ENCODE results near the gene RDH8.

RDH8 gene, protein sequence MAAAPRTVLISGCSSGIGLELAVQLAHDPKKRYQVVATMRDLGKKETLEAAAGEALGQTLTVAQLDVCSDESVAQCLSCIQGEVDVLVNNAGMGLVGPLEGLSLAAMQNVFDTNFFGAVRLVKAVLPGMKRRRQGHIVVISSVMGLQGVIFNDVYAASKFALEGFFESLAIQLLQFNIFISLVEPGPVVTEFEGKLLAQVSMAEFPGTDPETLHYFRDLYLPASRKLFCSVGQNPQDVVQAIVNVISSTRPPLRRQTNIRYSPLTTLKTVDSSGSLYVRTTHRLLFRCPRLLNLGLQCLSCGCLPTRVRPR

DNA sequence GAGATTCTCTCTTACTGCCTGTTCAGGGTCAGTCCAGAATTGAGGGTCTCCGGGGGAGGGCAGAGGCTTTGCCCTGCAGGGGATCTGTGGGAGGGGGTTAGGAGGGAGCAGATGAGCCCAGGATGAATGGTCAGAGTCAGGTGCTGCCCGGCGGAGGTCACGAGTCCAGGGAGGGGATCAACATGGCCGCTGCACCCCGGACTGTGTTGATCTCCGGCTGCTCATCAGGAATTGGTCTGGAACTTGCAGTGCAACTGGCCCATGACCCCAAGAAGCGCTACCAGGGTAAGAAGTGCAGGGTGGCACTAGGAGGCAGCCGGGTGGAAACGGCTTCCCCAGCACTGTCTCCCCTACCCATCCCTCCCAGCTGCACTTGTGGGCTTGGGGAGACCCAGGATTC is at the start of gene RDH8:
Gene RDH8, plus strand, starts transcription at position 168 of the 400 bp plus-strand sequence. Its CDS starts 15 bp downstream, at position 183.
- no peak for DNase-seq (ENCODE audit: low read depth in 2 of 2)

DNA sequence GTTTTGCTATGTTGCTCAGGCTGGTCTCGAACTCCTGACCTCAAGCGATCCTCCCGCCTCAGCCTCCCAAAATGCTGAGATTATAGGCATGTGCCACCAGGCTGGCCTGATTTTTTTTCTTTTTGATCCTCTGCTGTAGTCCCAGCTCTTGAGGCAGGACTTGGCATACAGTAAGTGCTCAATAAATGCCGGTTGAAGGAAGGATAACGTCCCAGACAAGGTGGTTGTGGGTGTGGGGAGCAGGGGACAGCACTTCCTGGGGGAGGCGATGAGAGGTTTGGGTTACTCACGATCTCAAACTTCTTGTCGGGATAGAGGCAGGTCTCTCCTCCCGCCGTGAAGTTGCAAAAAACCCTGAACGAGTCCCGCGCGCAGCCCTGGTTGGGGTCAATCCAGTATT is 47.3 kb upstream of the RDH8 start:
- no peak for DNase-seq (ENCODE audit: low read depth in 2 of 2)

DNA sequence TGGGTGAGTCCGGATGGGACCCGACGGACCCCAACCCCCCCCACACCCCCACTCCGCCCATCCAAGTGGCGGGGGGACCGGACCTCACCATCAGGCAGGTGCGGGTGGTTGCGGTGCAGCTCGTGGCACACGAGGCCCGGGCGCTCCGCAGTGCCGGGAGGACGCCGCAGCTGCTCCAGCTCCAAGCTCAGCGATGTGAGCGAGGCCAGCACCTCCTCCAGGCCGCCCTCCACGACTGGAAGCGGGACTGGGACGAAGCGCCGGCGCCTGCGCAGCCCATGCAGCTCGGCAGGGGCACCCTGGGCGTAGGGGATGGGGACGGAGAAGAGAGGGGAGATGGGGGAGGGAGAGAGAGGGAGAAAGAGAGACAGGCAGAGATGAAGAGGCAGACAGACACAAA is 46.8 kb upstream of the RDH8 start:
- no peak for DNase-seq (ENCODE audit: low read depth in 2 of 2)

DNA sequence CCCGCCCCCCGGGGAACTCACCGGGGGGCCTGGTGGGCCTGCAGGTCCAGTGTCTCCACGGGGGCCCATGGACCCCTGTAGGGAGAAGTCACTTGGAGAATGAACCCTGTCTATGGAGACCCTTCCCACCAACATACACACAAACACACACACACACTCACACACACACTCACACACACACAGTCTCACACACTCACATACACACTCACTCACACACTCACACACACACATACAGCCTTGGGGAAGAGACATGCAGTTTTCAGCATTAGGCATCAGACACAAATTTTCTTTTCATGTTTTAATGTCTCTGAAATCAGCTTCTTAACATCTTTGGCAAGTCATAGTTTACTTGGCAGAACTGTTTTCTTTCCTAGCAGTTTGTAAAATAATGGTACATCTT is 46.0 kb upstream of the RDH8 start:
- DNase-seq (ENCODE audit: low read depth in 2 of 2), result no peak

DNA sequence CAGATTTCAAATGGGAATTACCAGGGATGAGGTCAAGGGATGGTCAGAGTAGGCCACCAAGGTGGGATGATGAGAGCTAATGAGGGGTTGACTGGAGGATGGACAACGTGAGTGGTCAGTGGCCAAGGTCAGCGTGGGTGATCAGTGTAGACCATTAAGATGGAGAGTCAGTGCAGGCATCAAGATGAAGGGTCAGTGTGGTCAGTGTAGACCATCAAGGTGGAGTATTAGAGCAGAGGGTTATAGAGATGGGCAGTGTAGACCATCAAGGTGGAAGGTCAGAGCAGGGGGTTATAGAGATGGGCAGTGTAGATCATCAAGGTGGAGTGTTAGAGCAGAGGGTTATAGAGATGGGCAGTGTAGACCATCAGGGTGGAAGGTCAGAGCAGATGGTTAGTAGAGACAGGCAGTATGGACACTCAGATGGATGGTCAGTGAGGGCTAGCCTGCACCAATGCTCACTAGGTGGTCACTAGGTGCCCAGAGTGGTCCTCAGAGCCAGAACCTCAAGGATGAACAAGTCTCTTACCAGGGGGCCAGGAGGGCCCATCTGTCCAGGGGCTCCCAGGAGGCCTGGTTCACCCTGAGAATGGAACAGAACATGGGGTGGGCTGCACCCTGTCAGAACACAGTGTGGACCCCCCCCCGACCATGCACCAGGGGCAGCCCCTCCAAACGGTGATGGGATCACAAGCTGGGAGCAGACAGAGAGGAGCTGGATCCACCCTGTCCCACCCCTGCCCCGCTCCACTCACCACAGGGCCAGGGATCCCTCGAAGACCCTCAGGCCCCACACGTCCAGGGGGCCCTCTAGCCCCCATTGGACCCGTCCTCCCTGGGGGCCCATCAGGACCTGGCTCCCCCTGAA is 44.2 kb upstream of the RDH8 start:
- DNase-seq (ENCODE audit: low read depth in 2 of 2), result no peak

DNA sequence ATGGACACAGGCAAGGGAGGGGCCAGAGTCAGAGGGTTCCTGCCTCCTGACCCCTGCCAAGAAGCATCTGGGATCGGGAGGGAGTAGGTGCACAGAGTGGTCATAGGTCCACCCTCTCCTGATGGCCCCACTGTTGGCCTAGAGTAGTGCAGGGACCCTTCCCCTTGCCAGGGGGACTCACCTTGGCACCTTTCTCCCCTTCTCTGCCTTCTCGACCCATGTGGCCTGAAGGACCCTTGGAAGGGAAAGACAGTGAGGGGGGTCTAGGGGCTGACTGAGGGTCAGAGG is 43.7 kb upstream of the RDH8 start:
- no peak for DNase-seq (ENCODE audit: low read depth in 2 of 2)

DNA sequence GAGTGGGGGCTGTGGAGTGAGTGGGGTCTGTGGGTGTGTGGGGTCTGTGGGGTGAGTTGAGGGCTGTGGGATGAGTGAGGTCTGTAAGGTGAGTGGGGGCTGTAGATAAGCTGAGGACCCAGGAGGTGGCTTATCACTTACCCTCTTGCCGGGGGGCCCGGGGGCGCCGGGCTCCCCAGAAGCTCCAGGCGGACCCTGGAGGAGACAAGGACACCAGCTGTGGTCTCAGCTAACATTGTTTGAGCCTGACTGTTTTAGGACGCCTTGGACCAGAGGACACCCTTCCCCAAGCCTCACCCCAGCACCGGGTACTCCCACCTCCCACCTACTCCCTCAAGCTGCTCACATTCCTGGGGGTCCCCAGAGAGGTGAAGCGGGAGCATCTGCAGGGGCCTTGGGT is 42.8 kb upstream of the RDH8 start:
- DNase-seq (ENCODE audit: low read depth in 2 of 2), result no peak

DNA sequence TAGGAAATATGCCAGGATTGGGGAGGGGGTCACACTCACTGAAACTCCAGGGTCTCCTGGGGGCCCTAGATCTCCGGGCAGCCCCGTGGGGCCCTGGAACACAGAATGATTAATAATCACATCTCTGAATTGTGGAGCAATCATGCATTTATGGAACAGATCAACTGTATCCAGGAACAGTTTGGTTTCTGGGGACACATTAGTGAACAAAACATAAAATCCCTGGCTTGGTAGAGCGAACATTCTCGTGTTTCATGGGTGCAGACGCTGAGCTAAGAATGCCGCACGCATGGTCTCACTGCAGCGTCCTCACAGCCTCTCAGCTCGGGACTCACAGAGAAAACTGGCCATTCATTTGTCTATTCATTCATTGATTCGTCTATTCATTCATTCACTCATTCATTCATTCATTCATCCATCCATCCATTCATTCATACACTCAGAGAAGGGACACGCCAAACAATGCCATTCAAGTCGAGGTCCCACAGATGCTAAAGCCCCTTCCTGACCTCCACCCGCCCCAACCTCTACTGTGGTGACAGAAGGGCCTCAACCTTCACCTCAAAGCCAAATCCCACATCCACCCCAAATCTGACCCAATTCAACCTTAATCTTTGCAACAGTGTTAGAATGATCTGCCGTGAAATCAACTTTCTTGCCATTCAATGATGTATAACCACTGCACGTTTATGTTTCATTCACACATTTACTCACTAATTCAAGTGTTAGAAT is 42.0 kb upstream of the RDH8 start:
- DNase-seq (ENCODE audit: low read depth in 2 of 2), result no peak

DNA sequence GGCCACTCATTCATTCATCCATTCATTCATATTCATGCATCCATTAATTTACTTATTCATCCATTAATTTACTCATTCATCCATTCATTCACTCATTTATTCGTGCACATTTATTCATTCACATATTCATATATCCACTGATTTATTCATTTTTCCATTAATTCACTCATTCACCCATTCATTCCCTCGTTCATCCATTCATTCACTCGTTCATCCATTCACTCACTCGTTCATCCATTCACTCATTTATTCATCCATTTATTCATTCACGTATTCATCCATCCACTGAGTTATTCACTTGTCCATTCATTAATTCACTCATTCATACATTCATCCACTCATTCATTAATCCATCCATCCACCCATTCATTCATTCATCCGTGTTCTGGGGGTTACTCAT is 41.2 kb upstream of the RDH8 start:
- no peak for DNase-seq (ENCODE audit: low read depth in 2 of 2)

DNA sequence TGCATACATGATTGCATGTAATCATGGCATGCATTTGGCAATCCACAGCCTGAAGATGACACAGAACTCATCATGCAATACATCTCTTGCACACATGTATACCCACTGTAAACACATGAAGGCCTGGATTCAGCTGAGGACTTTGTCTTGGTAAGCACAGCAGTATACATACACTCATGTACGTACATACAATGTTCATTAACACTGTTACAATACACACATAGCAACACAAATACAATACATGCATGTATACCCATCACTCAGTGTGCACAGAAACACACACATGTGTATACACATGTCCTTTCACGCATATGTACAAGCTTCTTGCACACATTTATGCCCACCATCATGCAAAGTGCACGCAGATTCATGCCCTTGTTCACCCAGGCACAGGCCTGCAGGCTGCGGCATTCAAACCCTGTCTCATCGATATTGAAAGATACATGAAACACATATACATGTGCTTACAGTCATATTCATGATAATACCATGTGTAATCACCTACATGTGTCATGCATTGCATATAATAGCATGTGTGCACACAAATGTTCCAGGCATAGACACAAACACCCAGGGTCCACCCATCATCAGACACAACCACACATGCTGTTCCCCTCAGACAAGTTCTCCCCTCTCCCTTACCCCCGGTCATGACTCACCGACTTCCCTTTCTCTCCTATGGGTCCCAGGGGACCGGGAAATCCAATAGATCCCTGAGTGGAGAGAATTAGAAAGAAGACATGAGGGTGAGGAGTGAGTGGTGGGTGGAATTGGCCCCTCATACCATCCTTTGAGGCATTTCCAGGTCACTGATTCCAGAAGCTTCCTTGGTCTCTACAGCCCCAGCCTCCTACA is 31.6 kb upstream of the RDH8 start:
- no peak for DNase-seq (ENCODE audit: low read depth in 2 of 2)

DNA sequence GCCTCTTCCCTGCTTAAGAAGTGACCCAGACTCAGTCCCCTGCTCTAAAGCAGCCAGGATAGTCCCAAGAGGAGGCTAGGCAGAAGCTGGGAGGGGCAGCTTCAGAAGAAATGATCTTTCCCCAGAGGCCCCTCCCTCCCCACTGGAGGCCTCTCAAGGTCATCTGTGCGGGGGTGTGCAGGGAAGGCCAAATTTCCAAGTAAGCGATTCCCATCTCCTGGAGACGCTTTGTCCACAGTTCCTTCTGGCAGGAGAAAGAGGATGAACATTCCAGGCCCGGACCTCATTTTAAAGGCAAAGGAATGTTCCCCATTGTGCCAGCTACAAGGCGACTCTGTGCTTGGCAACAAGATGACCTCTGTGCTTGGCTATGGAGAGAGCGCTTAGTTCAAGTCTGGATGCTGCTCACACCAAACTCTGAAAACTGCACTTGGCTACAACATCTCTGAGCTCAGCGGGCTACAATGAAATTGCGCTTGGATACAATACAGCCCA is 26.4 kb upstream of the RDH8 start:
- no peak for DNase-seq (ENCODE audit: low read depth in 2 of 2)

DNA sequence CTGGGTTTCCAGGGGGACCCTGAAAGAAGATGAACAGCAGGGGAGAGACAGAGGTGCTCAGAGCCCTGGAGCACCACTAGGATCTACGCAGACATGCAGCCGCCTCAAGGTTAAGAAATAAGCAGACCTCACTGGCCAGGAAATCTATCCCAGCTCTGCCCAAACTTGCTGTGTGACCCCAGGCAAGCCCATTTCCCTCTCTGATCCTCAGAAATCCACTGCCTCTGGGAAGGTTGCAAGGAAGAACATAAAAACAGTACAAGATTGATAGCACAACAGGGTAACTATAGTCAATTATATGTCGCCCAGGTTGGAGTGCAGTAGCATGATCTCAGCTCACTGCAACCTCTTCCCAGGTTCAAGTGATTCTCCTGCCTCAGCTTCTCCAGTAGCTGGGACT is 23.8 kb upstream of the RDH8 start:
- no peak for DNase-seq (ENCODE audit: low read depth in 2 of 2)

DNA sequence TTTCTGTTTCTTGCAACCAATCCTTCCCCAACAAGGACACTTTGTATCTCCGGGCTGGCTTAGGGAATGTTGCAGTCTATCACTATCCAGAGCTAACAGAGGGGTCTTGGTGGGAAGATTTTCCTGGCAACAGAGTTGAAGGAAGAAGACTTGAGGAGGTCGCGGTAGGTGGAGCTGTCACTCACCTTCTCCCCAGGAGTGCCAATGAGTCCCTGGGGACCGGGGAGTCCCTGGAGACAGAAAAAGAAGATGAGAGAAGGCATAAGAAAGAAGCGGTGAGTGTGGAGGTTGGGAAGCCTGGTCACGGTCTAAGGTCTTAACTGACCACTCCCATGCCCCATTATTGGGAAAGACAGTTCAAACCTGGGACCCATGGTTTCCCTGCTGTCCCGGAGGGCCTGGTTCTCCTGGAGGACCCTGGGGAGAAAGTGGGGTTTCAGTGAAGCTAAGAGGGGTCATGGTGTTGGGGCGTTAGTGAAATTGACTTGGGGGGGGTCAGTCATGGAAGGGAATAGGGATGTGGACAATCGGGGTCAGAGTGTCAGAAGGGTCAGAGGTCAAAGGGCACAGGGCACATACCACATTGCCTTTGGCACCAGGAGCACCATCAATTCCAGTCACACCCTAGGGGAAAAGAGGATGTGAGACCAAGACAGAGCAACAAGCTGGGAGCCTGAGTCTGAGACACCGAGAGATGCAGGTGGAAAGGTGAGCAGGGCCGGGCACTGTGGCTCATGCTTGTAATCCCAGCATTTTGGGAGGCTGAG is 21.7 kb upstream of the RDH8 start:
- DNase-seq (ENCODE audit: low read depth in 2 of 2), result no peak

DNA sequence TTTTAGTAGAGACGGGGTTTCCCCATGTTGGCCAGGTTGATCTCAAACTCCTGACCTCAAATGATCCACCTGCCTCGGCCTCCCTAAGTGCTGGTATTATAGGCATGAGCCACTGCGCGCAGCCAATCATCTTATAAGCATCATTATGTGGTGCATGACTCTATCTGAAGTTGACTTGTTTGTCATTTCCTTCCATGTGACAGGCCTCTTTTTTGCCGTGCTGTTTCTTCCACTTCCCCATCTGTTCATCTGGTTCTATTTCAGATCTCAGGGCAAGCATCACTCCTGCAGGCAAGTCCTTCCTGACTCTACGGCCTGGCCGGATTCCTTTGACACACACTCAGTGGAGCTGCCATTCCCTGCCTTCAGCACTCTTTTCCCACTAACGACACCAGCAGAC is 18.2 kb upstream of the RDH8 start:
- no peak for DNase-seq (ENCODE audit: low read depth in 2 of 2)

DNA sequence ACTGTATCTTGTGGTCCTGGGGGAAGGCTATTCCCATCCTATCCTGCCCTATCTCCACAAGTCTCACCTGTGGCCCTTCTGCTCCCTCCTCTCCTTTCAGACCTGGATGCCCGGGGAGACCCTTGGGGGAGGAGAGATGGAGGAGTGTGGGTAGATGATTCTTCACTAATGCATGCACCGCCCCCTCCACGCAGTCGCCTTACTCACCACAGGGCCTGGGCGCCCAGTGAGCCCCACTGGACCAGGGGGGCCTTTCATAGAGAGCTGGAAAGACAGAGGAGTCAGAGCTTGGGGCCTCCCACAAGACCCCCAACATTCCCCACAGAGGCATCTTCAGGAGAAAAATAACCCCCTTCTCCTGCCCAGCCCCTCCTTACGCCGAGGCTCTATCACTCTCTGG is 17.3 kb upstream of the RDH8 start:
- no peak for DNase-seq (ENCODE audit: low read depth in 2 of 2)

DNA sequence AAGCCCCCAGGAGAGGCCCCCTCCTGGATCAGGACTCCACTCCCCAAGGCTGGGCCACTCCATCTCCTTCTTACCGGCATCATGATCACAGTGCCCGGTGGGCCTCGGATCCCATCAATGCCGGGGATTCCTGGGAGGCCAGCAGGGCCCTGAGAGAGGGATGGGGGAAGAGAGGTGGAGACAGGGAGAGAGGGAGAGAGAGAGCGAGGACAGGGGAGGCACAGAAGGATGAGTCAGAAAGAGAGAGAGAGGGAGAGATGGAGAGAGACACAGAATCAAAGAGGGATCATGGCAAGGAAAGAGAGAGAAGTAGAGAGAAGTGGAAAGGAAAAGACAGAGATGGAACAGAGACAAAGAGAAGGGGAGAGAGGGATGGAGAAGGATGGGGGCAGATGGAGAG is 16.7 kb upstream of the RDH8 start:
- DNase-seq (ENCODE audit: low read depth in 2 of 2), result no peak

DNA sequence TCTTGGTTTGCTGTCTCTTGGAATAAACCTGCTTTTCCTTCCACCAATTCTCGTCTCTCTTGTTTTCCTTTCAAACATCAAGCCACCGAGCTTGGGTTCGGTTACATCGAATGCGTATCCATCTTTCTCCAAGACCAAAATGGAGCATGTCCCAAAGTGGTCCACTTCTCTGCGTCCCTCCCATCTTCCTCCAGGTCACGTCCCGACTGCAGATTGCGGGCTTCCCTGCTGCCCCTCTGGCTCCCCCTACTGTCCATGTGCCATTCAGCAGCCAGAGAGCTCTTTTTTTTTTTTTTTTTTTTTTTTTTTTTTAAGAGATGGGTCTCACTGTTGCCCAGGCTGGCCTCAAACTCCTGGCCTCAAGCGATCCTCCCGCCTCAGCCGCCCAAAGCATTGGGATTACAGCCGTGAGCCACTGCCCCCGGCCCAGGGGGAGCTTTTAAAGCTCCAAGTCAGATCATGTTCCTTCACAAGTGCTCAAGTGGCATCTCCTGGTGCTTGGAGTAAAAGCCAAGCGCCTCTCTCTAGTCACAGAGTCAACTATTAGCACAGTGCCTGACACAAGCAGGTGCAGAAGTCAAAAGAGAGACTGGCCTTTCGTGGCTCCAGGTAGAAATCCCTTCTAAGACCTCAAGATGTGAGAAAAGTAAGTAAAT is 13.0 kb upstream of the RDH8 start:
- DNase-seq (ENCODE audit: low read depth in 2 of 2), result peak; percentile 59 to 60

DNA sequence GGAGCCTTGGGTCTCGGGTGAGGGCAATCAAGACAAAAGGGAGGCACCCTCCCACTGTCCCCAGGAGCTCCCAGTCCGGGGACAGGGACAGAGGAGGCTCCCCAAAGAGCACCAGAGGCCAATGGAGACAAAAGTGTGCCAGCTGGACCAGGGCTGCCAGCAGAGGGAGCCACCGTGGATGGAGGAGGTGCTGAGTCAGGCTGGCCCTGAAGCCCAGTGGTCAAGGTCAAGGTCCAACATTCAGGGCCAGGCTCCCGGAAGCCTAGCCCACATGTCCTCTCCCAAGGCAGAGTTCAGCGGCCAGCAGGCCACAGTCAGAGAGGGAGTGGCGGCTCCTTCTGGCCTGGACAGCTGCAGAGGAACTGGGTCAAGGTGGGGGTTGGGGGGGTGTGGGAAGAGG is 11.4 kb upstream of the RDH8 start:
- no peak for DNase-seq (ENCODE audit: low read depth in 2 of 2)

DNA sequence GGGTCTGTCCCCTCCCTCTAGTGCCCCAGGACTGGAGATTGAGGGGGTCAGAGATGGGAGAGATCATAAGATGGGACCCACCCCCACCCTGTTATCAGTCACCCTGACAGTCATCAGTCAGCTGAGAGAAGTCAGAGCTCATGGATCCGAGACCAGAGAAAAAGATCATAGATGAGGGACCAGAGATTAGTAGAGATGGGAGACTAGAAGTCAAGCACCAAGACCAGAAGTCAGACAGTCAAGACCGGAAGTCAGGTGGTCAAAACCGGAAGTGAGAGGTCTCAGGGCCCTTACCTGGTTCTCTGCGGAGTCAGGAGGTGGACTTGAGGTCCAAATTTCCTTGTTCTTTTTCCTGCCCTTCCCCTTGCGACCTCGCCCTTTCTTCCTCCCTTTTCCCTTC is 10.0 kb upstream of the RDH8 start:
- DNase-seq (ENCODE audit: low read depth in 2 of 2), result no peak

DNA sequence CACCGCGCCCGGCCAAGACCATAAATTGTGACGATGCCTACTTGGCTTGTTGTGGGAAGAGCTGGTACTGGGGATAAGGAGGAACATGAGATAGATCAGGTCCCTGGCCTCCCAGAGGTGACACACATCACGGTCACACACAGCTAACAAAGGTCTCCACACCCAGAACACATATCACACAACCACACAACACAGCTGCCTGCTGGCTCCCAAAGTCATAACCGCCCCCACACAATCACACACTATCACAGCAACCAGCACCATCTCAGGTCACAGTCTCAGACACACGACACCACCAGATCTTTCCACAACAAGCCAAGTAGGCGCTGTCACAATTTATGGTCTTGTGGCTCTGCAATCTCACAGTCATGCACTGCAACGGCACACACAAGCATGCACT is 8.7 kb upstream of the RDH8 start:
- no peak for DNase-seq (ENCODE audit: low read depth in 2 of 2)

All from stimulated activated CD4-positive, alpha-beta T cell treated with anti-CD3 and anti-CD28 coated beads, Interleukin-1b, Interleukin-23, amount 100 ng/mL, for 4 hours (primary cell).